Activated CD4-positive, alpha-beta T cell treated with anti-CD3 and anti-CD28 coated beads for 36 hours (primary cell): Measurements from ENCODE around the gene GPR135. TPM values are rescaled to one million over a fixed set of nuclear protein-coding genes. Genes with fewer than 3 reads are reported as not detected.

Experiments
- ATAC-seq: fragments of 200-7000 bp; cut with Tn5 transposase; one replicate; pipeline ENCODE4 v1.10.0; 2021; ENCODE audit warnings: mild to moderate bottlenecking, moderate library complexity
- CTCF ChIA-PET: fragments of 350-600 bp; sonication (Branson Sonifier 250); formaldehyde crosslinking; loops from one replicate; lab custom pipeline; 2021; ENCODE audit warnings: antibody characterized with exemption; lab: Charles Lee
- POLR2A ChIA-PET: fragments of 350-600 bp; sonication (Branson Sonifier 250); formaldehyde crosslinking; loops from one replicate; lab custom pipeline; 2021; ENCODE audit warnings: antibody characterized with exemption, inconsistent platforms; lab: Charles Lee
- DNase-seq: peaks from one replicate; pipeline ENCODE4 v3.0.0-alpha.2; 2020
- H3K27ac Mint-ChIP-seq: one replicate; pipeline ENCODE4 v1.8.0; 2021; ENCODE audit warnings: mixed read lengths
- H3K27me3 Mint-ChIP-seq: one replicate; pipeline ENCODE4 v1.8.0; 2021; ENCODE audit warnings: mixed read lengths
- H3K36me3 Mint-ChIP-seq: one replicate; pipeline ENCODE4 v1.8.0; 2021; ENCODE audit warnings: low read depth, mixed read lengths
- H3K4me1 Mint-ChIP-seq: one replicate; pipeline ENCODE4 v1.8.0; 2021; ENCODE audit warnings: mixed read lengths
- H3K4me3 Mint-ChIP-seq: one replicate; pipeline ENCODE4 v1.8.0; 2021; ENCODE audit warnings: mild to moderate bottlenecking, moderate library complexity, mixed read lengths
- H3K9me3 Mint-ChIP-seq: one replicate; pipeline ENCODE4 v1.8.0; 2021; ENCODE audit warnings: low read depth, mixed read lengths
- intact Hi-C, 2 experiments: fragments of 100-400 bp; cut with DNase I in 1 of 2; cut with micrococcal nuclease in 1 of 2; formaldehyde crosslinking; loops; one replicate each; pipeline versions ENCODE4 v1.14.2 to v1.15.1; 2022 to 2024; cut with DNase I, micrococcal nuclease
- total RNA-seq, 2 experiments: library from RNA; stranded (reverse); gene quantifications; one replicate each; pipeline ENCODE4 v1.2.3, GENCODE V29; 2021

GPR135 gene
- total RNA-seq, 2 experiments from 2014 or later = 0.98 to 1.1 TPM

- Mint-ChIP-seq H3K9me3 (no peaks in the 10 kb centered on the region), H3K36me3 (no peaks in the 10 kb centered on the region), H3K27ac (no peak overlapping the region), H3K27me3 (peaks cover 3% of the 10 kb centered on the region), H3K4me1 (no peaks in the 10 kb centered on the region), H3K4me3 (no peak overlapping the region)
- ATAC-seq (no peak), DNase-seq (no peak)
- intact Hi-C loops = no loop called here
- ChIA-PET POLR2A (no interaction called here), CTCF (no interaction called here)
Observed at GRCh38 chr14:59422069-59422881, 42.9 kb downstream of the GPR135 start.

- Mint-ChIP-seq H3K27ac (no peak overlapping the region), H3K27me3 (no peaks in the 10 kb centered on the region), H3K4me3 (no peak overlapping the region), H3K9me3 (no peaks in the 10 kb centered on the region), H3K36me3 (no peaks in the 10 kb centered on the region), H3K4me1 (no peaks in the 10 kb centered on the region)
- ChIA-PET POLR2A (no interaction called here), CTCF (interaction anchor here (0.7 kb wide), 2 partner anchors 12 to 24 kb away, joined by 3 read pairs; no protein-coding TSS in a partner anchor)
- intact Hi-C loops = no loop called here
- ATAC-seq (no peak), DNase-seq (no peak)
Observed at GRCh38 chr14:59419303-59419702, 45.9 kb downstream of the GPR135 start.

- H3K4me1 Mint-ChIP-seq = no peaks in the 10 kb centered on the region
Observed at GRCh38 chr14:59417311-59417710, 47.9 kb downstream of the GPR135 start.

GRCh38 chr14:59415836-59416602 lies 49.2 kb downstream of the GPR135 start:
- Mint-ChIP-seq H3K27me3 (no peaks in the 10 kb centered on the region), H3K36me3 (no peaks in the 10 kb centered on the region), H3K4me1 (no peaks in the 10 kb centered on the region), H3K9me3 (peaks cover 2% of the 10 kb centered on the region), H3K4me3 (no peak overlapping the region), H3K27ac (no peak overlapping the region)
- CTCF ChIA-PET = no interaction called here
- POLR2A ChIA-PET = no interaction called here
- intact Hi-C loops = no loop called here
- ATAC-seq = no peak
- no peak for DNase-seq

More at GRCh38 chr14:59417311-59417710, 47.9 kb downstream of the GPR135 start:
- no peaks in the 10 kb centered on the region for H3K36me3 Mint-ChIP-seq
- no peak overlapping the region for H3K4me3 Mint-ChIP-seq
- no peak overlapping the region for H3K27ac Mint-ChIP-seq
- no peak for DNase-seq
- H3K27me3 Mint-ChIP-seq = no peaks in the 10 kb centered on the region
- peaks cover 2% of the 10 kb centered on the region for H3K9me3 Mint-ChIP-seq
- ATAC-seq = no peak
- ChIA-PET POLR2A (no interaction called here), CTCF (no interaction called here)
- intact Hi-C loops = no loop called here

Other genes starting within 250 kb of the GPR135 start
- gene L3HYPDH, start 19.0 kb upstream of the GPR135 start, total RNA-seq = 10 to 100 TPM in 1 of 2 experiments, 1 to 10 TPM in 1; 9.3 to 11.8 TPM
- 10 to 100 TPM; 18.0 to 20.2 TPM for gene JKAMP, start 19.1 kb upstream of the GPR135 start, total RNA-seq
- gene CCDC175, start 111.4 kb upstream of the GPR135 start, total RNA-seq = not detected